SHP77 treated with DMSO at 0.1 percent for 48 hours (cell line): ENCODE measurements around the gene ASB2.

Experiments used
- DNase-seq: peaks from one replicate; lab custom pipeline; 2025; lab: John Stamatoyannopoulos, UW

ASB2 gene

GRCh38 chr14:93950948-93951634 lies 25.3 kb downstream of the ASB2 start:
- no peak for DNase-seq

- DNase-seq = no peak
Measured at GRCh38 chr14:93949511-93950075, 26.8 kb downstream of the ASB2 start.

GRCh38 chr14:93947282-93947681 lies 29.1 kb downstream of the ASB2 start:
- DNase-seq = no peak

GRCh38 chr14:93946541-93947090 lies 29.8 kb downstream of the ASB2 start:
- DNase-seq = no peak

GRCh38 chr14:93946104-93946503 lies 30.3 kb downstream of the ASB2 start:
- no peak for DNase-seq

- DNase-seq = no peak
Measured at GRCh38 chr14:93945070-93945399, 31.3 kb downstream of the ASB2 start.

- no peak for DNase-seq
Measured at GRCh38 chr14:93944348-93945069, 31.9 kb downstream of the ASB2 start.

GRCh38 chr14:93943930-93944329 lies 32.4 kb downstream of the ASB2 start:
- no peak for DNase-seq

GRCh38 chr14:93943052-93943451 lies 33.3 kb downstream of the ASB2 start:
- DNase-seq = no peak

- no peak for DNase-seq
Measured at GRCh38 chr14:93941293-93941910, 35.0 kb downstream of the ASB2 start.

- no peak for DNase-seq
Measured at GRCh38 chr14:93940437-93940836, 35.9 kb downstream of the ASB2 start.

GRCh38 chr14:93939304-93940229 lies 36.8 kb downstream of the ASB2 start:
- DNase-seq = peak; percentile 34

GRCh38 chr14:93938751-93939303 lies 37.5 kb downstream of the ASB2 start:
- no peak for DNase-seq

GRCh38 chr14:93937519-93937918 lies 38.9 kb downstream of the ASB2 start:
- DNase-seq = no peak

- DNase-seq = no peak
Measured at GRCh38 chr14:93936926-93937325, 39.4 kb downstream of the ASB2 start.

GRCh38 chr14:93936245-93936644 lies 40.1 kb downstream of the ASB2 start:
- DNase-seq = peak; percentile 11

- no peak for DNase-seq
Measured at GRCh38 chr14:93935213-93935612, 41.2 kb downstream of the ASB2 start.

GRCh38 chr14:93932642-93933041 lies 43.7 kb downstream of the ASB2 start:
- no peak for DNase-seq

GRCh38 chr14:93930989-93931307 lies 45.4 kb downstream of the ASB2 start:
- DNase-seq = no peak

- DNase-seq = no peak
Measured at GRCh38 chr14:93930296-93930988, 45.9 kb downstream of the ASB2 start.

- DNase-seq = no peak
Measured at GRCh38 chr14:93929657-93930056, 46.7 kb downstream of the ASB2 start.
